Hematopoietic multipotent progenitor cell (in vitro differentiated cells): ENCODE results near the gene CDS2. TPM values are rescaled to one million over a fixed set of nuclear protein-coding genes. Genes with fewer than 3 reads are reported as not detected.
"Not testable (repeated sequence)": the region's sequence is repeated elsewhere in the genome, so short reads cannot be mapped to it uniquely, and the experiment has no call there.

ENCODE experiments used
- DNase-seq, 3 donors: peaks; one replicate each; pipeline ENCODE4 v3.0.0-alpha.2; 2011 to 2015; ENCODE audit warnings: low read depth in 2 of 3, low spot score in 2 of 3
- total RNA-seq: library from RNA; depleted of rRNA; stranded (reverse); fragments of >200 nt; gene quantifications from one replicate; pipeline ENCODE4 v1.2.3, GENCODE V29; 2012

CDS2 gene
- 40.7 TPM for total RNA-seq

DNA sequence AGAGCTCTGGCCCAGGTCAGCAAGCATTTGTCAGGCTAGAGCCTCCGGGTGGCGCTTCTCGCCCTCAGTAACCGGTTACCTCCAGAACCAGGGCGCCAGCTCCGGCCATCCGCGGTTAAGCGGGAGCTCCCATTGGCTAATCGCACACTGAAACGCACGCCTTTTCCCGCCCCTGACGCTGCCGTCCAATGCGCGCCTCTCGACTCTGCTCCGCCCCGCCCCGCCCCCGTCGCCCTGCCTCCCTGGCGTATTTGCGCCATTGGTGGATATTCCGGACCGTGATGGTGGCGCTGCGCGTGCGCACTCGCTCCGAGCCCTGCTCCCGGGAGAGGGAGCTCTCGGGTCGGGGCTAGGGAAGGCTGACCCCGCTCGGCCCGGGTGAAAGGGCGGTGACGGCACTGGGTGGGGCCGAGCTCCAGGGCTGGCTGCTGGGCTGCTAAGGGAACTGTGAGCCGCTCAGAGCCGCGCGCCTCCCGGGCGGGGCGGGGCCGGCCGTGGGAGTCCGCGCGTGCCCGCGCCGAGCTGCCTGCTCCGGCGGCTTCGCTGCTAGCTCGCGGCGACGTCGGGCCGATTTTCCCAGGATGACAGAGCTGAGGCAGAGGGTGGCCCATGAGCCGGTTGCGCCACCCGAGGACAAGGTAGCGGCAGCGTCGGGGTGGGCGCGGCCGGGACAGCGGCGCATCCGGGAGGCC, at the start of gene CDS2:
Gene CDS2 (plus strand): TSS at position 497 of the 692 bp plus-strand sequence. CDS start 85 bp downstream, at position 582.
- peak; percentile 99 to 100 (median 99) for DNase-seq

GRCh38 chr20:5077761-5078387, 48.9 kb upstream of the CDS2 start:
- DNase-seq = no peak

- peak; percentile 33 to 97 (median 92) for DNase-seq
Observed at GRCh38 chr20:5078399-5078958, 48.3 kb upstream of the CDS2 start.

- DNase-seq = peak in 2 of 3 donors; percentile 89 to 93
Observed at GRCh38 chr20:5080384-5080877, 46.4 kb upstream of the CDS2 start.

DNA sequence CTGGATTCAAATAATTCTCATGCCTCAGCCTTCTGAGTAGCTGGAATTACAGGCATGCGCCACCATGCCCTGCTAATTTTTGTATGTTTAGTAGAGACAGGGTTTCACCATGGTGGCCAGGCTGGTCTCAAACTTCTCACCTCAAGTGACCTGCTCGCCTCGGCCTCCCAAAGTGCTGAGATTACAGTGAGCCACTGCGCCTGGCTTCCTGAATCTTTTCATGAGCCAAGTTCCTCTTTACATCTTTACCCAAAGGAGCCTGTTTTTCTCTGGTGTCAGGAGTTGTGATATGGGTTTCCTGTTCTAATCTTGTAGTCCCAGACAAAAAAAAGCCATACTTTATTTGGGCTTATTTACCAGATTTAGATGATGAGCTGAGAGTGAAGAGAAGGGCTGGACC, 41.4 kb upstream of the CDS2 start:
- peak in 2 of 3 donors; percentile 43 to 61 for DNase-seq

- DNase-seq = no peak
Observed at GRCh38 chr20:5088688-5089087, 38.1 kb upstream of the CDS2 start.

- peak in 2 of 3 donors; percentile 51 to 76 for DNase-seq
Observed at GRCh38 chr20:5090191-5090590, 36.6 kb upstream of the CDS2 start.

- DNase-seq = no peak
Observed at GRCh38 chr20:5091902-5092301, 34.9 kb upstream of the CDS2 start.

DNA sequence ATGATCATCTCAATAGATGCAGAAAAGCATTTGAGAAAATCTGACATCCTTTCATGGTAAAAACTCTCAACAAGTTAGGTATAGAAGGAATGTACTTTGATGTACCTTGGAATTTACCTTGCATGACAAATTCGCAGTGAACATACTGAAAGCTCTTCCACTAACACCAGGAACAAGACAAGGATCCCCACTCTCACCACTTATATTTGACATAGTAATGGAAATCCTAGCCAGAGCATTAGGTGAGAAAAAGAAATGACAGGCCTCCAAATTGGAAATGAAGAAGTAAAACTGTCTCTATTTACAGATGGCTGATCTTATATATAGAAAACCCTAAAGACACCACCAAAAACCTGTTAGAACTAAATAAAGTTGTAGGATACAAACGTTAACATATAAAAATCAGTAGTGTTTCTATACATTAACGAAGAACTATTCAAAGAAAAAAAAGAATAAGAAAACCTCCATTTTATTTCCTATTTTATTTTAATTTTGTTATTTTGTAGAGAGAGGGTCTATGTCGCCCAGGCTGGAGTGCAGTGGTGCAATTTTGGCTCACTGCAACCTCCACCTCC, 34.0 kb upstream of the CDS2 start:
- no peak for DNase-seq

GRCh38 chr20:5095454-5095853, 31.4 kb upstream of the CDS2 start:
- DNase-seq = no peak

DNA sequence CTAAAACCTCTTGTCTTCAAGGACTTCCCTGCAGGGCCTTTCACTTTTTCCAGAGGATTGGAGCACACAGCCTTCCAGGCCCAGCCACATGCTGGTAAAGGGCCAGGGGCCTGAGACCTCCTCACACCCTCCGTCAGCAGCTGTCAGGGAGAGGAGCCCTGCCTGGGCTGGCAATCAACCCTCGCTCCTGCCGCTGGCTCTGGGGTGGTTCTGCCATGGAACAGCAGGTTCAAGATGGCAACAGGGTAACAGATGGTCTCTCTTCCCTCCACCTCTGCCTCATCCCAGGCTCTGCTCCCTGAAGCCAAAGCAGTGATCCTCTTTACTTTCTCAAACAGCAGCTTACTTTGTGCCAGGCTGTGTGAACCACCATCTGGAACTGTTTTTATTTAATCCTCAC, 30.9 kb upstream of the CDS2 start:
- DNase-seq = no peak

GRCh38 chr20:5096463-5096862, 30.3 kb upstream of the CDS2 start:
- DNase-seq = no peak

DNA sequence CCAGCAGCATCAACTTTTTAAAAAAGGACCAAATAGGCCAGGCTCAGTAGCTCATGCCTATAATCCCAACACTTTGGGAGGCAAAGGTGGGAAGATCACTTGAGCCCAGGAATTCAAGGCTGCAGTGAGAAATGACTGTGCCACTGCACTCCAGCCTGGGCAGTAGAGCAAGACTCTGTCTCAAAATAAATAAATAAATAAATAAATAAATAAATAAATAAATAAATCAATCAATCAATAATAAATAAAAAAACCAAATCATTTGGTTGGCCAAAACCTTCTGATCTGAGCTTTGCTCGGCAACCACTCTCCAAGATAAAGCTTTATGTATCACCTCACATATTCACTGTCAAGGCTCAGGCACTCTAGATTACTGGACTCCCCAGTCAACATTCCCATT, 27.8 kb upstream of the CDS2 start:
- DNase-seq = not testable (repeated sequence)

- not testable (repeated sequence) for DNase-seq
Observed at GRCh38 chr20:5099909-5100308, 26.9 kb upstream of the CDS2 start.

GRCh38 chr20:5100684-5101347, 26.0 kb upstream of the CDS2 start:
- DNase-seq = peak in 2 of 3 donors; percentile 67 to 72

DNA sequence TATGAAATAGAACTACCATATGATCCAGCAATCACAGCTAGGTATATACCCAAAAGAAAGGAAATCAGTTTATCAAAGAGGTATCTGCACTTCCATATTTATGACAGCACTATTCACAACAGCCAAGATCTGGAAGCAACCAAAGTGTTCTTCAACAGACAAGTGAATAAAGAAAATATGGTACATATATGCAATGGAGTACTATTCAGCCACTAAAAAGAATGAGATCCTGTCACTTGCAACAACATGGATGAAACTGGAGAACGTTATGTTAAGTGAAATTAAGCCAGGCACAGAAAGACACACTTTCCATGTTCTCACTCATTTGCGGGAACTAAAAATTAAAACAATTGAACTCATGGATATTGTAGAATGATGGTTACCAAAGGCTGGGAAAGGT, 22.3 kb upstream of the CDS2 start:
- DNase-seq = no peak

DNA sequence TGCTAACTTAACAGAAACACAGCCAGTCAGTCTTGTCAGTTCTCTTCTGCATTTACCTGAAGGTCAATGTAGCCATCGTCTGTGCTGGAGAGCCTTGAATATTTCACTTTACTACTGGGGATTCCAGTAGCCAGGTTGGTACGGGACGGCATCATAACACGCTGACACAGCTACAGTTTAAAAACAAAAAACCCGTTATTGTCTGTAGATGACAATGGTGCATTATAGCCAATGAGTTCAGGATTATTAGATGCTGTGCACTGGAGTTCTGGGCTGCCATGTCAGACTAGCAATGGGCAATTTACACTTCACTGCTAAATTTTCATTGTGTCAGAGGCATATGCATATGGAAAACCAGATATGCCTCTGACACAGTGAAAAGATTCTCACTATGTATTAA, 17.5 kb upstream of the CDS2 start:
- DNase-seq = no peak

- DNase-seq = no peak
Observed at GRCh38 chr20:5113615-5113986, 13.2 kb upstream of the CDS2 start.

- no peak for DNase-seq
Observed at GRCh38 chr20:5114403-5114802, 12.4 kb upstream of the CDS2 start.

- no peak for DNase-seq
Observed at GRCh38 chr20:5116875-5117274, 9.9 kb upstream of the CDS2 start.
